Epidermal melanocyte (primary cell): ENCODE data around the gene KRT38.
"Not testable (repeated sequence)": the region's sequence is repeated elsewhere in the genome, so short reads cannot be mapped to it uniquely, and the experiment has no call there.

ENCODE experiments used
- DNase-seq: peaks from one replicate; pipeline ENCODE4 v3.0.0; 2011; ENCODE audit warnings: low spot score; ENCODE audit not compliant: insufficient read length

Gene KRT38

GRCh38 chr17:41395611-41396010 is 45.2 kb downstream of the KRT38 start:
- DNase-seq: no peak

- DNase-seq: not testable (repeated sequence)
Measured at GRCh38 chr17:41395044-41395443, 45.7 kb downstream of the KRT38 start.

GRCh38 chr17:41394254-41394996 is 46.4 kb downstream of the KRT38 start:
- DNase-seq: no peak

- DNase-seq: no peak
Measured at GRCh38 chr17:41393826-41394225, 47.0 kb downstream of the KRT38 start.

GRCh38 chr17:41393294-41393693 is 47.5 kb downstream of the KRT38 start:
- no peak for DNase-seq

- no peak for DNase-seq
Measured at GRCh38 chr17:41392278-41392677, 48.5 kb downstream of the KRT38 start.

GRCh38 chr17:41391535-41391934 is 49.2 kb downstream of the KRT38 start:
- no peak for DNase-seq

- no peak for DNase-seq
Measured at GRCh38 chr17:41390411-41390938, 50.3 kb downstream of the KRT38 start.

GRCh38 chr17:41387670-41388069 is 53.1 kb downstream of the KRT38 start:
- no peak for DNase-seq

- DNase-seq: no peak
Measured at GRCh38 chr17:41386227-41386626, 54.6 kb downstream of the KRT38 start.
